Transverse colon (tissue), 4 donors: Measurements from ENCODE around the gene MACO1. TPM values are rescaled to one million over a fixed set of nuclear protein-coding genes. Genes with fewer than 3 reads are reported as not detected.

Source experiments
- DNase-seq: peaks from one replicate; pipeline ENCODE4 v3.0.0-alpha.2; 2019
- H3K27ac ChIP-seq, 4 donors: fragments of 200-600 bp; sonication (generic); 2 replicates each; pipeline ENCODE4 v1.5.1; 2016 to 2018; ENCODE audit warnings: inconsistent platforms in 4 of 4
- H3K27me3 ChIP-seq: fragments of 200-600 bp; sonication (generic); 2 replicates; pipeline ENCODE4 v1.5.1; 2017; ENCODE audit warnings: inconsistent platforms
- H3K36me3 ChIP-seq, 4 donors: fragments of 200-600 bp; sonication (generic); 2 replicates each; pipeline ENCODE4 v1.5.1; 2017 to 2019; ENCODE audit warnings: inconsistent platforms in 4 of 4
- H3K4me1 ChIP-seq, 4 donors: fragments of 200-600 bp; sonication (generic); 2 replicates each; pipeline ENCODE4 v1.5.1; 2017 to 2020; ENCODE audit warnings: inconsistent platforms in 4 of 4
- H3K4me3 ChIP-seq, 4 donors: fragments of 200-600 bp; sonication (generic); 1 replicate in 1 of 4; 2 replicates in 3 of 4; pipeline versions ENCODE4 v1.5.1 to v1.6.1; 2017 to 2019; ENCODE audit warnings: inconsistent platforms in 4 of 4
- H3K9me3 ChIP-seq, 2 donors: fragments of 200-600 bp; sonication (generic); 2 replicates each; pipeline ENCODE4 v1.5.1; 2017 to 2019; ENCODE audit warnings: inconsistent platforms in 2 of 2
- CTCF ChIP-seq, 5 experiments: fragments of 200-600 bp in 3 of 5; fragments of 450-650 bp in 2 of 5; sonication (generic) in 3 of 5; IDR thresholded peaks; 1 replicate in 2 of 5; 2 replicates in 3 of 5; pipeline ENCODE4 v1.5.1; 2016 to 2017; ENCODE audit warnings: antibody characterized with exemption in 5 of 5, inconsistent platforms in 3 of 5, mild to moderate bottlenecking in 2 of 5, moderate library complexity in 1 of 5
- EP300 ChIP-seq: sonication (generic); formaldehyde crosslinking; IDR thresholded peaks from one replicate; pipeline ENCODE4 v1.6.1; 2017; ENCODE audit warnings: antibody characterized with exemption, low read depth
- POLR2A ChIP-seq: fragments of 450-650 bp; IDR thresholded peaks from one replicate; pipeline ENCODE4 v1.6.1; 2016; ENCODE audit warnings: antibody characterized with exemption, mild to moderate bottlenecking, moderate library complexity
- POLR2AphosphoS5 ChIP-seq, 3 donors: sonication (generic); formaldehyde crosslinking; IDR thresholded peaks; one replicate each; pipeline ENCODE4 v1.6.1; 2016; ENCODE audit warnings: antibody characterized with exemption in 3 of 3
- WGBS, 2 donors: methylation state at CpG; one replicate each; pipeline ENCODE4 v1.1.5; 2018; ENCODE audit warnings: low coverage in 1 of 2; 5-methylcytosine and 5-hydroxymethylcytosine counted together
- in situ Hi-C, 4 donors: fragments of 200-750 bp; cut with MboI; loops; one replicate each; pipeline versions ENCODE4 v1.15.0 to v1.15.1; 2017; ENCODE audit warnings: low sequenced_read_pairs in 3 of 4, low pct_ligation_motif_present in 1 of 4, low pct_unique_long_range_greater_than_20kb in 1 of 4
- intact Hi-C: fragments of 100-400 bp; cut with DNase I; formaldehyde crosslinking; loops from one replicate; pipeline ENCODE4 v1.15.1; 2023; ENCODE audit warnings: low total_unique reads
- total RNA-seq, 4 donors: library from RNA; depleted of rRNA; stranded (reverse); fragments of >200 nt; gene quantifications; one replicate each; pipeline ENCODE4 v1.1.0, GENCODE V29; 2016

Gene MACO1
- total RNA-seq, 4 donors from 2014 or later: 11.3 to 24.9 (median 19.0) TPM

DNA sequence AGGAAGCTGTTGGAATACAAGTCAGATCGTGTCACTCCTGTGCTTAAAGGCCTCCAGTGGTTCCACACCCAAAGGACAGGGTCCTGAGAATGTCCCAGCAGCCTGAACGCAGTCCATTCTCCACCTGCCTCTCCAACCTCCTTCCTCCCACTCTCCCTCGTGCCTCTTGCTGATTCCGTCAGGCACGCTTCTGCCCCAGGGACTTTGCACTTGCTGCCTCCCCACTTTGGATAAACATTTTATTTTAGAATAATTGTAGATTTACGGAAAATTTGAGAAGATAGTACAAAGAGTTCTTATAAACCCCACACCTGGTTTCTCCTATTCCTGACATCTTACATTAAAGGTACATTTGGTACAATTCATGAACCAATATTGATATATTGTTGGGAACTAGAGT, 84.3 kb downstream of the MACO1 start:
- 79 to 94% methylated on average over 2 to 6 of the region's 6 CpGs for WGBS, 2 donors
- intact Hi-C loops: no loop called here
- DNase-seq: no peak
- Histone ChIP-seq H3K36me3 (no peaks in the 10 kb centered on the region), H3K27ac (no peak overlapping the region), H3K4me3 (no peak overlapping the region), H3K4me1 (no peaks in the 10 kb centered on the region), H3K9me3 (no peaks in the 10 kb centered on the region), H3K27me3 (no peaks in the 10 kb centered on the region)
- TF ChIP-seq POLR2A (no peak), EP300 (no peak), POLR2AphosphoS5 (IDR thresholded peaks at IDR 0.05) (no peak), CTCF (IDR thresholded peaks at IDR 0.05) (no peak)
- in situ Hi-C loops: no loop called here

DNA sequence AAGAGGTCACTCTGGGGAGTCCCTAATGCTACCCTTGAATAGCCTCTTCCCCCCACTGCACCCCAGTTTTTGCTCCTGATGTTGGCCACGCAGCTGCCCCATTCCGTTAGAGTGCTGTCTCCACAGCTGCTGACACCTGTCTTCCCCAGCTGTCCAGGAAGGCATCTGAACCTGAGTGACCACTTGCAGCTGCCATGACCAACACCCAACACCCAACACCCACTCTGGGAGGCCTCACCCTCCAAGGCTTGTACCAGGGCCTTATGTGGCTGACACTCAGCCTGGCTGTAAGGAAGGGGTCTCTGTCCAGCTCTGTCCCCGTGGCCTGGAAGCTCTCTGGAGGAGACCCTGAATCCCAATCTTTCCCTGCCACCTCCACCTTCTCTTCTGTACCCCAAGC, 86.0 kb downstream of the MACO1 start:
- no peaks in the 10 kb centered on the region for H3K9me3 ChIP-seq
- H3K36me3 ChIP-seq: no peaks in the 10 kb centered on the region
- no peaks in the 10 kb centered on the region for H3K27me3 ChIP-seq
- intact Hi-C loops: no loop called here
- no peak overlapping the region for H3K27ac ChIP-seq
- no peak overlapping the region for H3K4me3 ChIP-seq
- H3K4me1 ChIP-seq: no peaks in the 10 kb centered on the region
- no peak for DNase-seq
- WGBS, 2 donors: 76% methylated on average over 3 of the region's 3 CpGs; no CpG with 5 or more reads in 1 of the 2 donors
- no peak for TF ChIP-seq EP300
- TF ChIP-seq POLR2A: no peak
- no peak for TF ChIP-seq CTCF (IDR thresholded peaks at IDR 0.05)
- no peak for TF ChIP-seq POLR2AphosphoS5 (IDR thresholded peaks at IDR 0.05)
- in situ Hi-C loops: no loop called here

- H3K36me3 ChIP-seq: no peaks in the 10 kb centered on the region
- intact Hi-C loops: no loop called here
- no peaks in the 10 kb centered on the region for H3K4me1 ChIP-seq
- H3K27ac ChIP-seq: no peak overlapping the region
- no peak for TF ChIP-seq POLR2AphosphoS5 (IDR thresholded peaks at IDR 0.05)
- no peak for TF ChIP-seq POLR2A
- TF ChIP-seq EP300: no peak
- H3K4me3 ChIP-seq: no peak overlapping the region
- in situ Hi-C loops: no loop called here
- WGBS, 2 donors: 83 to 87% methylated on average over 6 to 31 of the region's 33 CpGs
- no peaks in the 10 kb centered on the region for H3K27me3 ChIP-seq
- H3K9me3 ChIP-seq: no peaks in the 10 kb centered on the region
- DNase-seq: no peak
These were observed 87.0 kb downstream of the MACO1 start for GRCh38 chr1:25517476-25518394.

DNA sequence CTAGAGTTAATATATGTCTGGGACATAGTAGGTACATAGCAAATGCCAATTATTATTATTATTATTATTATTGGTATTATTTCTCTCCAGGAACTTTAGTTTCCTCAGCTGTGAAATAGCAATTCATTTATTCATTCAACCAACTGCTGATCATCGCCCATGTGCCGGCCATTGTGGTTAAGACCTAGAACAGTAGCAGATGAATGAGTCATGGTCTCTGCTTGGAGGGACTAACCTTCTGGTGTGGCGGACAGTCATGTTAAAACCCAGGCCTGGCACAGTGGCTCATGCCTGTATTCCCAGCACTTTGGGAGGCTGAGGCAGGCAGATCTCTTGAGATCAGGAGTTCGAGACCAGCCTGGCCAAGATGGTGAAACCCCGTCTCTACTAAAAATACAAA, 88.9 kb downstream of the MACO1 start:
- in situ Hi-C loops (loop anchor here in 3 of 4 donors (10.0 kb wide), 2 partner anchors 115 to 125 kb away; no protein-coding TSS in a partner anchor), intact Hi-C loops (loop anchor here (10.0 kb wide), 1 partner anchor 115 kb away; no protein-coding TSS in a partner anchor)
- no peaks in the 10 kb centered on the region for H3K9me3 ChIP-seq
- DNase-seq: no peak
- TF ChIP-seq EP300 (no peak), CTCF (IDR thresholded peaks at IDR 0.05) (no peak), POLR2A (no peak), POLR2AphosphoS5 (IDR thresholded peaks at IDR 0.05) (no peak)
- H3K27me3 ChIP-seq: no peaks in the 10 kb centered on the region
- no peaks in the 10 kb centered on the region for H3K4me1 ChIP-seq
- WGBS, 2 donors: 84 to 100% methylated on average over 2 to 5 of the region's 5 CpGs
- no peak overlapping the region for H3K27ac ChIP-seq
- H3K4me3 ChIP-seq: no peak overlapping the region
- no peaks in the 10 kb centered on the region for H3K36me3 ChIP-seq
